Kidney (tissue), 14 donors: ENCODE data around the gene TRNP1. TPM values are rescaled to one million over a fixed set of nuclear protein-coding genes. Genes with fewer than 3 reads are reported as not detected.

ENCODE experiments used
- DNase-seq, 5 donors: peaks; one replicate each; pipeline ENCODE4 v3.0.0-alpha.2; 2013 to 2020
- FAIRE-seq: peaks from 2 replicates; lab custom pipeline; 2012; peaks lifted over from hg19 to GRCh38; lab: Jason Lieb, UNC
- H3K27ac ChIP-seq, 2 donors: one replicate each; pipeline ENCODE4 v1.7.0; 2013; ENCODE audit warnings: low read depth in 2 of 2, low read length in 2 of 2, inconsistent platforms in 1 of 2
- H3K27me3 ChIP-seq: one replicate; pipeline ENCODE4 v1.7.1; 2013; ENCODE audit warnings: low read length, inconsistent platforms; ENCODE audit not compliant: control insufficient read depth, insufficient read depth
- H3K36me3 ChIP-seq, 3 donors: one replicate each; pipeline versions ENCODE4 v1.7.0 to v1.7.1; 2013; ENCODE audit warnings: low read length in 3 of 3, control low read depth in 1 of 3, inconsistent platforms in 1 of 3; ENCODE audit not compliant: insufficient read depth in 3 of 3, control insufficient read depth in 2 of 3
- H3K4me1 ChIP-seq, 3 donors: one replicate each; pipeline versions ENCODE4 v1.7.0 to v1.7.1; 2013; ENCODE audit warnings: low read length in 3 of 3, inconsistent platforms in 1 of 3, low read depth in 1 of 3; ENCODE audit not compliant: control insufficient read depth in 2 of 3, insufficient read depth in 2 of 3
- H3K4me3 ChIP-seq, 3 donors: one replicate each; pipeline versions ENCODE4 v1.7.0 to v1.8.1; 2013; ENCODE audit warnings: low read length in 3 of 3, control low read depth in 1 of 3, inconsistent platforms in 1 of 3
- H3K9ac ChIP-seq, 3 donors: one replicate each; pipeline versions ENCODE4 v1.7.0 to v1.7.1; 2013; ENCODE audit warnings: low read length in 3 of 3, control low read depth in 1 of 3, inconsistent platforms in 1 of 3
- H3K9me3 ChIP-seq, 3 donors: one replicate each; pipeline versions ENCODE4 v1.7.0 to v1.7.1; 2013; ENCODE audit warnings: low read length in 3 of 3, control low read depth in 1 of 3, inconsistent platforms in 1 of 3; ENCODE audit not compliant: control insufficient read depth in 2 of 3, insufficient read depth in 1 of 3
- CTCF ChIP-seq: IDR thresholded peaks from 3 replicates; pipeline ENCODE4 v1.5.1; 2012; ENCODE audit warnings: mild to moderate bottlenecking, moderate library complexity, borderline replicate concordance; ENCODE audit not compliant: insufficient read depth; ENCODE audit errors: extremely low read depth
- intact Hi-C: fragments of 100-400 bp; cut with DNase I; formaldehyde crosslinking; loops from one replicate; pipeline ENCODE4 v1.11.1; 2022
- polyA plus RNA-seq: library from polyadenylated mRNA; stranded (reverse); fragments of 350-450 nt; fragmentation: Illumina TruSeq; extraction: RNeasy Lipid Tissue Mini Kit (QIAGEN cat#74804); gene quantifications from one replicate; pipeline ENCODE4 v1.2.3, GENCODE V29; 2014; ENCODE audit warnings: low read depth, low replicate concordance; ENCODE audit not compliant: insufficient read depth
- total RNA-seq: library from RNA; stranded (reverse); fragmentation: NEBNext Ultra II Directional; extraction: Animal tissue kit (Norgen Biotek cat#: 25700); gene quantifications from one replicate; pipeline ENCODE4 v1.2.1, GENCODE V29; 2021
- donor health status: control.
- donor health status: control.
- donor health status: control.
- donor health status: control.
- donor health status: control.
- donor health status: DM: yes; HTN: yes; CAD: no.
- donor health status: Normal renal cell carcinoma (clear cell type).

TRNP1 gene
- total and polyA plus RNA-seq, 2 donors from 2014 or later: 33.0 to 38.3 TPM

- Histone ChIP-seq H3K36me3 (no peaks in the 10 kb centered on the region), H3K4me1 (peaks cover 0 to 5% (median 0%) of the 10 kb centered on the region in 3 donors), H3K27ac (no peak overlapping the region), H3K4me3 (no peak overlapping the region), H3K27me3 (no peaks in the 10 kb centered on the region), H3K9ac (no peak overlapping the region), H3K9me3 (no peaks in the 10 kb centered on the region)
- peak; percentile 78 to 88 (median 84) for DNase-seq
- intact Hi-C loops: loop anchor here (5.0 kb wide), 1 partner anchor 46 kb away; no protein-coding TSS in a partner anchor
- TF ChIP-seq CTCF: peak; percentile 89
- FAIRE-seq: no peak
These were observed 52.6 kb downstream of the TRNP1 start for GRCh38 chr1:27045973-27046558.

GRCh38 chr1:27047914-27048313 lies 54.4 kb downstream of the TRNP1 start:
- H3K4me1 ChIP-seq: peaks cover 0 to 5% (median 0%) of the 10 kb centered on the region in 3 donors
- TF ChIP-seq CTCF: no peak
- H3K9me3 ChIP-seq: no peaks in the 10 kb centered on the region
- intact Hi-C loops: loop anchor here (5.0 kb wide), 1 partner anchor 44 kb away; no protein-coding TSS in a partner anchor
- H3K27me3 ChIP-seq: no peaks in the 10 kb centered on the region
- no peaks in the 10 kb centered on the region for H3K36me3 ChIP-seq
- H3K9ac ChIP-seq: no peak overlapping the region
- FAIRE-seq (no peak), DNase-seq (peak in 1 of 5 donors; percentile 74)
- H3K27ac ChIP-seq: no peak overlapping the region
- no peak overlapping the region for H3K4me3 ChIP-seq

GRCh38 chr1:27049100-27049499 lies 55.6 kb downstream of the TRNP1 start:
- Histone ChIP-seq H3K36me3 (no peaks in the 10 kb centered on the region), H3K9ac (no peak overlapping the region), H3K27ac (no peak overlapping the region), H3K4me3 (no peak overlapping the region), H3K4me1 (peaks cover 0 to 5% (median 0%) of the 10 kb centered on the region in 3 donors), H3K9me3 (no peaks in the 10 kb centered on the region), H3K27me3 (no peaks in the 10 kb centered on the region)
- intact Hi-C loops: loop anchor here (5.0 kb wide), 1 partner anchor 43 kb away; no protein-coding TSS in a partner anchor
- TF ChIP-seq CTCF: no peak
- DNase-seq: peak in 1 of 5 donors; percentile 71
- no peak for FAIRE-seq
